Spleen (tissue), 11 donors: Measurements from ENCODE around the gene MACROD2. TPM values are rescaled to one million over a fixed set of nuclear protein-coding genes. Genes with fewer than 3 reads are reported as not detected.

ENCODE experiments used
- DNase-seq: peaks from one replicate; pipeline ENCODE4 v3.0.0-alpha.2; 2020
- H3K27ac ChIP-seq, 8 donors: fragments of 200-600 bp; sonication (generic) in 7 of 8; 1 replicate in 4 of 8; 2 replicates in 4 of 8; pipeline versions ENCODE4 v1.5.0 to v1.8.0; 2016 to 2021; ENCODE audit warnings: inconsistent platforms in 4 of 8, mild to moderate bottlenecking in 4 of 8, moderate library complexity in 1 of 8
- H3K27me3 ChIP-seq, 7 donors: fragments of 200-600 bp; sonication (generic) in 6 of 7; replicated peaks in 1 of 7; 1 replicate in 4 of 7; 2 replicates in 3 of 7; pipeline versions ENCODE4 v1.5.0 to v1.8.0; 2016 to 2021; ENCODE audit warnings: inconsistent platforms in 3 of 7, mild to moderate bottlenecking in 1 of 7
- H3K36me3 ChIP-seq, 6 donors: fragments of 200-600 bp; sonication (generic) in 5 of 6; 1 replicate in 4 of 6; 2 replicates in 2 of 6; pipeline versions ENCODE4 v1.5.0 to v1.8.0; 2016 to 2021; ENCODE audit warnings: inconsistent platforms in 2 of 6
- H3K4me1 ChIP-seq, 6 donors: fragments of 200-600 bp; sonication (generic) in 5 of 6; 1 replicate in 3 of 6; 2 replicates in 3 of 6; pipeline versions ENCODE4 v1.5.0 to v1.8.0; 2016 to 2021; ENCODE audit warnings: inconsistent platforms in 3 of 6
- H3K4me3 ChIP-seq, 8 donors: fragments of 200-600 bp; sonication (generic) in 7 of 8; 1 replicate in 4 of 8; 2 replicates in 4 of 8; pipeline versions ENCODE4 v1.5.0 to v1.8.0; 2016 to 2021; ENCODE audit warnings: inconsistent platforms in 4 of 8, mild to moderate bottlenecking in 4 of 8, moderate library complexity in 2 of 8
- H3K9me3 ChIP-seq, 8 donors: fragments of 200-600 bp; sonication (generic) in 7 of 8; 1 replicate in 4 of 8; 2 replicates in 4 of 8; pipeline versions ENCODE4 v1.5.0 to v1.8.0; 2016 to 2021; ENCODE audit warnings: inconsistent platforms in 4 of 8
- CTCF ChIP-seq, 11 experiments: fragments of 200-600 bp in 7 of 11; fragments of 450-650 bp in 4 of 11; sonication (generic) in 4 of 11; IDR thresholded peaks in 8 of 11; conservative IDR thresholded peaks in 3 of 11; 1 replicate in 7 of 11; 2 replicates in 4 of 11; pipeline versions ENCODE4 v1.4.0 to v1.8.0; 2016 to 2021; ENCODE audit warnings: antibody characterized with exemption in 11 of 11, inconsistent platforms in 4 of 11, mild to moderate bottlenecking in 1 of 11
- POLR2A ChIP-seq, 3 donors: fragments of 450-650 bp; IDR thresholded peaks; one replicate each; pipeline ENCODE4 v1.5.1; 2017; ENCODE audit warnings: antibody characterized with exemption in 3 of 3, mild to moderate bottlenecking in 1 of 3
- POLR2AphosphoS5 ChIP-seq, 3 donors: sonication (generic); formaldehyde crosslinking; IDR thresholded peaks; one replicate each; pipeline ENCODE4 v1.5.1; 2017; ENCODE audit warnings: antibody characterized with exemption in 3 of 3
- WGBS, 5 donors: extraction: QIAGEN DNeasy Blood & Tissue Kit in 3 of 5; methylation state at CpG; one replicate each; pipeline versions ENCODE4 v1.1.5 to v1.1.7; 2013 to 2018; 5-methylcytosine and 5-hydroxymethylcytosine counted together
- intact Hi-C: fragments of 100-400 bp; cut with DNase I; formaldehyde crosslinking; loops from one replicate; pipeline ENCODE4 v1.15.0; 2023; ENCODE audit warnings: low total_unique reads
- polyA plus RNA-seq, 3 donors: library from polyadenylated mRNA; stranded (reverse); fragments of 200-250 nt; gene quantifications; one replicate each; pipeline ENCODE4 v1.2.1, GENCODE V29; 2013
- total RNA-seq, 7 donors: library from RNA; depleted of rRNA in 3 of 7; stranded (reverse); fragments of >200 nt in 3 of 7; fragmentation: NEBNext Ultra II Directional in 4 of 7; extraction: Animal tissue kit (Norgen Biotek cat#: 25700) in 4 of 7; gene quantifications; one replicate each; pipeline versions ENCODE4 v1.1.0 to v1.2.1, GENCODE V29; 2016 to 2021
- donor health status: healthy with polysubstance abuse.
- donor health status: DM: no; HTN: no; CAD: no; lungs with moderate emphysema.
- donor health status: DM: no; HTN: no; CAD: no.
- donor health status: Bipolar disorder and iron deficiency.
- donor health status: healthy.
- donor health status: DM: no; HTN: no; CAD: no.
- donor health status: DM: yes; HTN: yes; CAD: no.

MACROD2 gene
- total and polyA plus RNA-seq, 10 donors, result 1.5 to 4.7 (median 3.4) TPM

- DNase-seq, result no peak
- Histone ChIP-seq H3K27me3 (no peaks in the 10 kb centered on the region), H3K9me3 (no peaks in the 10 kb centered on the region), H3K4me3 (no peak overlapping the region), H3K27ac (no peak overlapping the region), H3K36me3 (no peaks in the 10 kb centered on the region), H3K4me1 (no peaks in the 10 kb centered on the region)
- intact Hi-C loops, result no loop called here
- 74 to 86% (median 79%) methylated on average over 6 of the region's 6 CpGs for WGBS, 5 donors
- no peak for TF ChIP-seq POLR2A (IDR thresholded peaks at IDR 0.05)
- TF ChIP-seq CTCF (IDR thresholded peaks at IDR 0.05 in 8 of 11, conservative IDR thresholded peaks at IDR 0.05 in 3 of 11), result no peak
- no peak for TF ChIP-seq POLR2AphosphoS5 (IDR thresholded peaks at IDR 0.05)
These were observed 1646.8 kb downstream of the MACROD2 start for GRCh38 chr20:15642109-15642508.

GRCh38 chr20:15642676-15643075 is 1647.4 kb downstream of the MACROD2 start:
- TF ChIP-seq POLR2AphosphoS5 (IDR thresholded peaks at IDR 0.05), result no peak
- TF ChIP-seq POLR2A (IDR thresholded peaks at IDR 0.05), result no peak
- TF ChIP-seq CTCF (IDR thresholded peaks at IDR 0.05 in 8 of 11, conservative IDR thresholded peaks at IDR 0.05 in 3 of 11), result no peak
- WGBS, 5 donors, result 40 to 44% (median 44%) methylated on average over 4 of the region's 4 CpGs
- H3K27me3 ChIP-seq, result no peaks in the 10 kb centered on the region
- no peak overlapping the region for H3K27ac ChIP-seq
- H3K4me3 ChIP-seq, result no peak overlapping the region
- no peak for DNase-seq
- no peaks in the 10 kb centered on the region for H3K4me1 ChIP-seq
- no peaks in the 10 kb centered on the region for H3K9me3 ChIP-seq
- intact Hi-C loops, result no loop called here
- H3K36me3 ChIP-seq, result no peaks in the 10 kb centered on the region

- H3K4me3 ChIP-seq, result no peak overlapping the region
- intact Hi-C loops, result no loop called here
- DNase-seq, result no peak
- no peaks in the 10 kb centered on the region for H3K4me1 ChIP-seq
- H3K27ac ChIP-seq, result no peak overlapping the region
- TF ChIP-seq CTCF (IDR thresholded peaks at IDR 0.05 in 8 of 11, conservative IDR thresholded peaks at IDR 0.05 in 3 of 11) (peak in 7 of 11 experiments; percentile 5 to 27 (median 14)), POLR2A (IDR thresholded peaks at IDR 0.05) (no peak)
- 46 to 80% (median 75%) methylated on average over 2 of the region's 2 CpGs for WGBS, 5 donors
- H3K9me3 ChIP-seq, result no peaks in the 10 kb centered on the region
- no peaks in the 10 kb centered on the region for H3K27me3 ChIP-seq
- H3K36me3 ChIP-seq, result no peaks in the 10 kb centered on the region
These were observed 1648.4 kb downstream of the MACROD2 start for GRCh38 chr20:15643713-15644112.

GRCh38 chr20:15645816-15646215 is 1650.5 kb downstream of the MACROD2 start:
- Histone ChIP-seq H3K36me3 (no peaks in the 10 kb centered on the region), H3K4me3 (no peak overlapping the region), H3K27me3 (no peaks in the 10 kb centered on the region), H3K9me3 (no peaks in the 10 kb centered on the region), H3K27ac (no peak overlapping the region), H3K4me1 (no peaks in the 10 kb centered on the region)
- WGBS, 5 donors, result 70 to 95% (median 89%) methylated on average over 2 of the region's 2 CpGs
- intact Hi-C loops, result no loop called here
- DNase-seq, result no peak
- TF ChIP-seq CTCF (IDR thresholded peaks at IDR 0.05 in 8 of 11, conservative IDR thresholded peaks at IDR 0.05 in 3 of 11), result no peak
- TF ChIP-seq POLR2A (IDR thresholded peaks at IDR 0.05), result no peak
- TF ChIP-seq POLR2AphosphoS5 (IDR thresholded peaks at IDR 0.05), result no peak
